GM10266 (cell line): Measurements from ENCODE around the gene CHMP4B.

Experiments used
- DNase-seq: peaks from one replicate; pipeline ENCODE4 v3.0.0; 2012; ENCODE audit errors: extremely low spot score
- CTCF ChIP-seq: IDR thresholded peaks from 2 replicates; pipeline ENCODE4 v1.5.1; 2012; ENCODE audit warnings: mild to moderate bottlenecking, low read depth; ENCODE audit not compliant: control insufficient read depth, insufficient read depth; ENCODE audit errors: missing control alignments

The CHMP4B gene

GRCh38 chr20:33796263-33796906 lies 14.8 kb upstream of the CHMP4B start:
- no peak for DNase-seq
- no peak for TF ChIP-seq CTCF

GRCh38 chr20:33796907-33797544 lies 14.1 kb upstream of the CHMP4B start:
- DNase-seq = no peak
- no peak for TF ChIP-seq CTCF

GRCh38 chr20:33798444-33798843 lies 12.7 kb upstream of the CHMP4B start:
- no peak for TF ChIP-seq CTCF
- DNase-seq = no peak

DNA sequence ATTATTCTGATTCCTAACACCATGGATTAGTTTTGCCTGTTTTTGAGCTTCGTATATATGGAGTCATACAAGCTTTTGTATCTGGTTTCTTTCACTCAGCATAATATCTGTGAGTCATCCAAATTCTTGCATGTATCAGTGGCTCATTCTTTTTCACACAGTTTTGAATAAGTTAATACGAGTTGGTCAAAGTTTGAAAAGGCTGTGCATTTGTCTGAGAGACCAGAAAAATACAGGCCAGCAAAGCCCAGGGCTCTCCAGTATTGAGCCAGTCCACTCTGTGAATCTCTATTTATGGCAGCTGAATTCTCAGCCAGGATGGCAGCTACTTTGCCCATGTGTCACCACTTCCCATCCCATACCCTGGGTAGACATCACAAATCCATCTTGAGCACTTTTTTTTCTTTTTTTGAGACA lies 7.2 kb upstream of the CHMP4B start:
- DNase-seq = no peak

DNA sequence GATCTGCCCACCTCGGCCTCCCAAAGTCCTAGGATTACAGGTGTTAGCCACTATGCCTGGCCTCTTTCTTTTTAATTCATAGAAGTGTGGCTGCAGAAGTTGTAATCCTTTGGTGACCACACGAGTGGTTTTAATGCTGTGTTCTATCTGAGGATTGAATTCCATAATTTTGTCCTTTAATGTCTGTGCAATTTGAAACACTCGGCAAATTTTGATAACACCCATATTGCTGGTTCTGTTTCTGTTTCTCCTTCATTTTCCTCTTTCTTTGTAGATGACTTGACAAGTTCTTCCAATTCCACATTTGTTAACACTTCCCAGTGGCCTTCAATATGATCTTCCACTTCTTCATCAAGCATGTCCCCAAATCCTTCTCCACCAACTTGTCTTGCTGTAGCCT lies 2.8 kb upstream of the CHMP4B start:
- TF ChIP-seq CTCF = no peak
- DNase-seq = no peak

More for the DNA sequence above, 7.2 kb upstream of the CHMP4B start:
- TF ChIP-seq CTCF = no peak

DNA sequence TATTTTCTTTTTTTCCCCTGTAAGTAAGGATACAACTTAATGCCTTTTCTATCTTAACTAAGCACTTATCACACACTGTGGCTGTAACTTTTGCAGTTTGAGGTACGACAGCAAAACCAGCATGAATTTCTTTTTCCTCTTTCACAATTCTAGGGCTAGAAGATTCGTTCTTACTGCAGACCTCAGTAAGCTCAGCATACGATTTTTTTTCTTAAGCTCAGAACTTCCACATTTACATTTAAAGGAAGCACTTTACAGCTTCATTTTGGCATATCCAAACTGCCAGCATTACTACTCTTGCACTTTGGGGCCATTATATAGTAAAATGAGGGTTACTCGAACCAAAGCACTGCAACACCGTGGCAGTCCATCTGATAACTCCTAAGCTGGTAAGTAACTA lies 889 bp upstream of the CHMP4B start:
- no peak for DNase-seq
- no peak for TF ChIP-seq CTCF

DNA sequence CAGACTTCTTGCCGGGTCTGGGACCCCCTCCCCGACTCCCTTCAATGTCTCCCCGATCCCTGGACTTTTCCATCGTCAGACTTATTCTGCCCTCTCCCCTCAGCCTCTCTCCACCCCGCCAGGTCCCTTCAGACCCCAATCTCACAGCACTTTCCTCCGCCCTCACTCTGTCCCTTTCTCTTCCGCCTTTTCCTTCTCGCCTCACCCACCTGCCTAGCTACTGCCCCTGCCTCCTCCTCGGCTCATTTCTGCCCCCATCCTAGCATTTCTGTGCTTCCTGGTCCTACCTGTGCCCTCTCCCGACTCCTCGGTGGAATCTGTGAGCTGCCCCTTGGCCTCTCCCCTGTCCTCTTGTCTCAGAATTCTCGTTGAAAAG lies 616 bp downstream of the CHMP4B start:
- no peak for TF ChIP-seq CTCF
- DNase-seq = peak; percentile 38
